Hepatocyte (in vitro differentiated cells): Measurements from ENCODE around the gene ADAMTS2.

Experiments
- CTCF ChIP-seq: fragments of 200-600 bp; sonication (generic); IDR thresholded peaks from 2 replicates; pipeline ENCODE4 v1.5.1; 2016; ENCODE audit warnings: antibody characterized with exemption, mild to moderate bottlenecking; ENCODE audit not compliant: poor library complexity
- EZH2 ChIP-seq: fragments of 200-600 bp; sonication (generic); IDR thresholded peaks from 2 replicates; pipeline ENCODE4 v1.6.1; 2016; ENCODE audit warnings: antibody characterized with exemption, mild to moderate bottlenecking, borderline replicate concordance
- EZH2phosphoT487 ChIP-seq: fragments of 200-600 bp; sonication (generic); IDR thresholded peaks from one replicate; pipeline ENCODE4 v1.6.1; 2018; ENCODE audit warnings: antibody characterized with exemption, mild to moderate bottlenecking, low read depth, moderate library complexity; ENCODE audit not compliant: unreplicated experiment, severe bottlenecking

DNA sequence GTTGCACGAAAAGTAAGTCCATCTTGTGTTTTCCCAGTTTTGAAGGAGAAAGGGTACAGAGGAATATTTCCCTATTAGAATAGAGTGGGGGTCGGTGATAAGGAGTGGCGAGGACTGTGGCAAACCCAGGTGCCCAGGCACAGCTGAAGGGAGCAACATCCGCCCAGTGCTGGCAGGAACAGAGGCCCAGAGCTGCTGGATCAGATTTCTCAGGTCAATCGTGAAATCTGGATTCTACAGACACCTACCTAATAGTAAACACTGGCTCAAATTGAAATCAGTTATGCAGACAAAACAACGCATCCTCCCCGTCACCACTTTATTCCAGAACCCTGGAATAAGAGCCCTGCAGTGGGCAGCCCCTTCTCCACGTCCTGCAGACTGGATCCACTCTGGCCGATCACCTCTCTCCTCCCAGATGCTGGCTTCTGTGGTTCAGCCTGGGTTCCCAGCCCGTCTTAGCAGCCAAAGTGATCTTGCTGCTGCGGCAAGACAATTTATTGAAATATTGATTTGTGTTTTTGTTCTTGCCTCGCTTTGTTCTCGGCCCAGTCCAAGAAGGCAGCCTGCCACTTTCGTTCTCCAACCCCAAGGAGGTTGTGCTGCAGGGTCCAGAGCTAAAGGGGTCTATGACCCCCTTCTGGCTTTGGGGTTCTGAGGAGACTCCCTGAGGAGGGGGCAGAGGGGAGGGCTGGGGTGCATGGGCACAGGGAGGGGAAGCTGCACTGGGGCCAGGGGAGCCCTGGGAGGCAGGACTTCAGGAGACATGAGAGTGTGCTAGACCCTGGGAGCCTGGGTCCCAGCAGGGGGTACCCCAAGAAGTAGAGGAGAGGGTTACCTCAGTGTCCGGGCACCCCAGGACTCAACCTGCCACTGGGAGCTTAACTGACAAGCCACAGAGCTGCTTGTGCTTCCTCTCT lies 181.8 kb downstream of the ADAMTS2 start:
- TF ChIP-seq CTCF: no peak
- no peak for TF ChIP-seq EZH2
- TF ChIP-seq EZH2phosphoT487: no peak
